HG02884 (cell line): ENCODE data around the gene GGTLC3.
A peak's percentile ranks its signal among the peaks of the same experiment; 100 is the strongest.
"Not testable (repeated sequence)": the region's sequence is repeated elsewhere in the genome, so short reads cannot be mapped to it uniquely, and the experiment has no call there.

Source experiments
- ATAC-seq: cut with Tn5 transposase; IDR thresholded peaks from one replicate; pipeline ENCODE4 v1.9.1; 2021; ENCODE audit warnings: mild to moderate bottlenecking, moderate library complexity; ENCODE audit not compliant: unreplicated experiment

Gene GGTLC3

GRCh38 chr22:18518061-18518460 lies at the start of gene GGTLC3:
Gene GGTLC3, minus strand, starts transcription at chr22:18518161. Its CDS starts 264 bp downstream, at chr22:18517897.
- ATAC-seq = not testable (repeated sequence)

DNA sequence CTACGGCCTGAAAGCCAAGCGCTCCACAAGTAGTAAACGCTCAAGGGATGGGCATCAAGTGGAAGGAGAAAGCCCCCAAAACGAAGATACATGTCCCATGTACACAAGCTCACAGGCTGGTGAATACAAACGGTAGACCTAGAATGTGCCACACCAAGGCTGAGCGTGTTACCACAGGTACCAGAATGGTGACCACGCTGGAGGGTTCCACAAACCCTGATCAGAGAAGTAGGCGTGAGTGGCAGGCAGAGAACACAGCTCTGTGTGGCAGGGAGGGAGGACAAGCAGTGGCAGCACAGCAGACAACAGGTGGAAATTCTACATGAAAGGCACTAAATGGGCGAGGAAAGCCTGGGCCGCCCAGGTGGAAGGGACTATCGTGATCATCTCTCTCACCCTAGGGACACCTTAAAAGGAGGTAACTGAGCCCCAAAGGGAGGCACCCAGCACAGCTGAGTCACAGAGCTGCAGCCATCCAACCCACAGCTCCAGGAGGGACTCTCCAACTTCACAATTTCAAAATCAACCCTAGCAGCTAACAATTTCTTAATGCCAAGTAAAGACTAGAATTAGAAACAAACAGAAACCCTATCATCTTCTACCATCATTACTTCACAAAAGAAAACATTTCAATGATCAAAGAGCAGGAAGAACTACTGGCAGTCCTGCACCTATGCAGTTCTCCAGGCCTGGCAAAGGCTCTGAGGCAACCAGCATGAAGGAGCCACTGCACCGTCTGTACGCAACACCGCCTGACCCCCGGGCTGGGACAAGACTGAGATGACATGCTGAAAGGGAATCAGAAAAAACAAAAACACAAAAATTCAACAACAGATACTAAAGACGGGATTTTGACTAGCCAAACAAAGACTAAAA lies 42.4 kb upstream of the GGTLC3 start:
- not testable (repeated sequence) for ATAC-seq

DNA sequence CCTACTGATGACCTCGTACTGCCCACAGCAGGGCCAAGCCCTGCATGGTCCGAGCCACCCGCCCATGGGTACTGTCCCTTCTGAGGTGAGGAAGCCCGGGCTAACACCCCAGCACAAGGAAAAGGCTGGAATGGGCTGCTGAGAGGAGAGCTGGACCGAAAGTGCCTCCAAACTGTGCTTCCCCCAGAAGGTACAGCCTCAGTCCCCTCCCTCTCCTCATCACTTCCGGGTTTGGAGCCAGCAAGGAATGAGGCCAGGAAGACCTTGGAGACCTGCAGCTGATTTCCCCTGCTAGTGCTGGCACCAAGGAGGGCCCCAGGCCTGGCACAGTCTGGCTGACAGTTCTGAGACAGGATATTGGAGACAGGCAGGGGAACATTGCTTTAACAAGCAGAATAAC lies 41.0 kb upstream of the GGTLC3 start:
- ATAC-seq = not testable (repeated sequence)

DNA sequence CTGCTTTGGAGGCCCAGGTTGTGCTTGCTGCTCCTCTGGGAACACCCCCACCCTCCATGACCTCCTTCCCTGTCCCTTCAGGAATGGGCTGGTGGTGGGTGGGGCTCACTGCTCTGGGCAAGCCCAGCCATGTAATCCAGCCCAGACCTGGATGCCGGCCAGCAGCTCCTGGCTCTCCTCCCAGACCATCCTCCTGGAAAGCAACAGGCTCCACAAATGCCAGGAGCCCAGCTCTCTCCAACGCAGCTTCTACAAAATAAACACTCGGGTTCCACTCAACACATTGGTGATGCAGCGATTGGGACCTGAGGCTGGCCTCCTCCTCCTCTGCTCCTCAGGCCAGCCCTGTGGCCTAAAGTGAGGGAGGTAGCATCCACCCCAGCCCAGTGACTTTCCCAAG lies 40.6 kb upstream of the GGTLC3 start:
- ATAC-seq = not testable (repeated sequence)

- ATAC-seq = not testable (repeated sequence)
Measured at GRCh38 chr22:18554280-18555256, 36.6 kb upstream of the GGTLC3 start.

DNA sequence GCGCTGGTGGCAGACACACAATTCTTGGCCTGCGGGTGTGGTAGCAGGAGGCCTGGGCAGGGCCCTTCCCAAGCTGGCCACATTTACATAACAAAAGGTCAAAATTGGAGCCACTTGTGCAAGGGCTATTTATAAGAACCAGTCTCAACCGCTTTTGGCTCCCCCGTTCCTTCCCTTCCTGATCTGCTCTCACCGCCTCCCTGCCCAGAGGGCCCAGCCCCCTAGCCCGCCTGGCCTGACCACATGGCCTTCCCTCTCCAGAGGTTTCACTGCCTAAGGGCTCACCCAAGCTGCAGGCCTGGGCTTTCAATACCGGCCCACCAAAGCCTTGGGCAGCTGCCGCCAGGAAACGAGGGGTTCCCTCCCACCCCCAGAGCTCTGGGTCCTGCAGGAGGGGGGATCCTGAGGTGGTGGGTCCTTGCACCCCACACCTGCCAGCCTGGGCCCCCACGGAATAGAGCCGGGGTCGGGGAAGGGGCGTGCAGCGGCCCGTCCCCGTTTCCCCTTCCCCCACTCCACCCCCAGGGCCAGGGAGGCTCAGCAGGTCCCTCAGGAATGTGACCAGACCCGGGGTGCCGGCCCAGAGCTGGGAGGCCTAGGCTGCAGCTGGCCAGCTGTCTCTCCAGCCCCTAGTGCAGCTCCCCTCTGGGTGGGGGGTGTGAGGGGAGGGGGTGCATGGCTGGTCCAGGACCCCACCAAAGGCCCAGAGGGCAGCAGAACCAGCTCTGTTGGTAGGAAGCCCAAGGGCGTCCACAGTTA lies 35.1 kb upstream of the GGTLC3 start:
- ATAC-seq = not testable (repeated sequence)

DNA sequence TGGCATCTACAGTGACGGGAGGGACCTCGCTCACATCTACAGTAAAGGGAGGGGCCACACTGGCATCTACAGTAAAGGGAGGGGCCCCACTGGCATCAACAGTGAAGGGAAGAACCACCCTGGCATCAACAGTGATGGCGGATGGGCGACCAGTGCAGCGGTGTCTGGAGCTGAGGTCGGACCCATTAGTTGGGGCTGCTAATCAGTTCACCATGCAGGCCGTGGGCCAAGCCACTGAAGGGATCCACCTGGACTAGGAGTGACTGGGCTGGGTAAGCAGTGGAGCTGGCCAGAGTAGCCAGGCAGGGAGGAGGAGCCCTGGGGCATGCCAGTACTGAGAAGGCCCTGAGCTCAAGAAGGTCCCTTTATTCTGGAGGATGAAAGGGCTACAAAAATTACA lies 33.1 kb upstream of the GGTLC3 start:
- not testable (repeated sequence) for ATAC-seq

DNA sequence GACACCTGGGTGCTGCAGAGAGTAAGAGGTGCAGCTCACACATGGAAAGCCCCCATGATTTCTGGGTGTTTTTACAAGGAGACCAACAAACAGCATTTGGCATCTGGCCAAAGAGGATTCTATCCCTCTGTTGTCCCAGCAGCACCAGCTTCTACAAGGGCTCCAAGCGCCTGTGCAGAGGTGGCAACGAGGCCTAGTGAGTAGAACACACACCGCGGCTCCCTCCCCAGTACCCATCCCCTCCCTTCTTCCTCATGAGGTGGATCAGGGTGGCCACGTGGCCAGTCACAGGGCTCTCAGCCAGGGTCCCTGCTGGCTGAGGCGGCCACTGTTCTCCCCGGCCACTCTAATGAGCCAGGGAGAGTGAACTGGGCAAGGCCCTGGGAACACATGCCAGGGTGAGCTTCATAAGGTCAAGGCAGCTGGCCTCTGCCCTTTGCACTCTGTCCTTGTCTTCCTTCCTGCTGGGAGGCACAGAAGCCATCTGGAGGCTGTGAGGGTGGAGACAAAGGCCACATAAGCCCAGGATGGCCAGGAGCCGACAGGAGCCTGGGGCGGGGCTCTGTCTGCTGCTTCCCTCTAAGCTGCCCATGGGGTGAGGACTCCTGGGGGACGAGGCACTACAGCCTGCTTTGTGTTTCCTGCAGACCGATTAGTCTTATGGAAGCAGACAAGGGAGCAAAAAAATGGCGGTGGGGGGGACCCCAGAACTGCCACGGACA lies 31.7 kb upstream of the GGTLC3 start:
- not testable (repeated sequence) for ATAC-seq

- ATAC-seq = not testable (repeated sequence)
Measured at GRCh38 chr22:18544615-18545014, 26.7 kb upstream of the GGTLC3 start.

- not testable (repeated sequence) for ATAC-seq
Measured at GRCh38 chr22:18543400-18543799, 25.4 kb upstream of the GGTLC3 start.

DNA sequence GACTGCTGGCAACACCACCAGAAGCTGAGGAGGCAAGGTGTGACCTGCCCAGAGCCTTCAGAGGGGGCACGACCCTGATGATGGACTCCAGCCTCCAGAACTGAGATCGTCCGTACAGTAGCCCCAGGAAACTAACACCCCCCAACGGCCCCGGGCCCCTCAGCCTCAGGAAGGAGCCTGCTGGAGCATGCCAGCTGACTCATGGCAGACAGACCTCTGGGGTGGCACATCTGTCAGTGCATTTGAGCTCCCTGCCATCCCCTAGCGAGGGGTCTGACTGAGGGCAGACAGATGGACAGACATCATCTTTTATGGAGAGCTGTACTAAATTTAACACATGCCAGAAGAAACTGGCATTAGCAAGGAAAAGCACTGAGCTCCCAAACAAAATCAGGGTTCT lies 22.0 kb upstream of the GGTLC3 start:
- ATAC-seq = not testable (repeated sequence)

DNA sequence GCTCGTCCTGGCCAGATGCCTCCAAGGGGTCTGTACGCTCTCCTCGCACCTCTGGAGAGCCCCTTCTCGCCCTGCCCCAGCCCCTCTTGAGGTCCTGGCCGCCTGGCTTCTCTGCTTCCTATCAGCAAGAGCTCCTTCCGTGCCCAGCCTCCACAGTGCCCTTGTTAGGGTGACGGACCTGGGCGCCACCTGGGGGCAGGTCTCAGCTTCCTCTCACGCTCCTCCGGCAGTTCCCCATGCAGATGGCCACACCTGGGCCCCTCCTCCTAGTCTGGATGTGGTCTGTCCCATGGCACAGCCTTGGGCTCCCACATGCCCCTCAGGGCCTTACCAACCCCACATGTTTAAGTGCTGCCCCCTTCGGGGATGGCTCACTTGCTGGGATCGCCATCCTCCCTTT lies 16.4 kb upstream of the GGTLC3 start:
- not testable (repeated sequence) for ATAC-seq

DNA sequence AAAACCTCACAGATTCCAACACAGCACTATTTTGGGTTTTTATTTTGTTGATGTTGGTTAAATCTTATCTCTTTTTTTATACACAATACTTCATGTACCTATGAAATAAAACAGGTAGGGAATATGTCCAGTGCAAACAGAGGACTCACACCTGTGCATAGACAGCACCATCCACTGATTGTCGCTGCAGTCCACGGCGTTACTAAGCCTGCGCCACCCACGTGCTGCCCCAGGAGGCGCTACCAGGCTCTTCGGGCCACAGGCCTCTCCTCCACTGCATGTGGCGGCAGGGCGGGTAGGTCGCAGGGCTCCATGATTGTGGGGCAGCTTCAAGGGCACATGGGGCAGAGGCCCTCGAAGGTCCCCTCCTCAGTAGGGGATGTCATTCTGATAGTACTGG lies 15.7 kb upstream of the GGTLC3 start:
- ATAC-seq = not testable (repeated sequence)

DNA sequence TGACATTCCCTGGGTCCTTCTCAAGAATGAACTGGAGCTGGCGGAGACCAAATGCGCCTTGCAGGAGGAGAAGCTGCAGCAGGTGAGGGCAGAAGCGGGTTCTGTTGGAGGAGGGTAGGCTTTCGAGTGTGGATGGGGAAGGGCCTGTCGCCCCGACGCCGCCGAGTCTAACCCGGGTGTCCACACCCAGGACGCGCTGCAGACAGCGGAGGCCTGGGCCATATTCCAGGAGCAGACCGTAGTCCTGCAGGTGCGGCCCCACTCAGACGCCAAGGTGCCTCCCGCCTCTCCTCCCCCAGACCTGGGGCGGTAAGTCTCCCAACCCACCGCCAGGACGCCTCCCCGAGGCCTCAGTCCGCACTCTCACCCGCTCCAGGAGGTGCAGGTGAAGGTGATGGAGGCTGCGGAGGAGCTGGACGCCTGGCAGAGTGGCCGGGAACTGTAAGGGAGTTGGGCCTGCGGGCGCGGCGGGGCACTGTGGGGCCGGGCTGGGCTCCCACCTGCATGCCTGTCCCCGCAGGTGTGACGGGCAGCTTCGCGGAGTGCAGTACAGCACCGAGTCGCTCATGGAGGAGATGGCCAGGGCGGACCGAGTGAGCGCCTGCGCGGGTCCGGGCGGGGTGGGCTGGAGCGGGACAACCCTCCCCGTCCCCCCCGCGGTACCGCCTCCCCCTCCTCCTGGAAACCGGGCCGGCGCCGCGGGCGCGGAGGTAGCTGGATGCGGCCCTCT lies 11.6 kb upstream of the GGTLC3 start:
- not testable (repeated sequence) for ATAC-seq

DNA sequence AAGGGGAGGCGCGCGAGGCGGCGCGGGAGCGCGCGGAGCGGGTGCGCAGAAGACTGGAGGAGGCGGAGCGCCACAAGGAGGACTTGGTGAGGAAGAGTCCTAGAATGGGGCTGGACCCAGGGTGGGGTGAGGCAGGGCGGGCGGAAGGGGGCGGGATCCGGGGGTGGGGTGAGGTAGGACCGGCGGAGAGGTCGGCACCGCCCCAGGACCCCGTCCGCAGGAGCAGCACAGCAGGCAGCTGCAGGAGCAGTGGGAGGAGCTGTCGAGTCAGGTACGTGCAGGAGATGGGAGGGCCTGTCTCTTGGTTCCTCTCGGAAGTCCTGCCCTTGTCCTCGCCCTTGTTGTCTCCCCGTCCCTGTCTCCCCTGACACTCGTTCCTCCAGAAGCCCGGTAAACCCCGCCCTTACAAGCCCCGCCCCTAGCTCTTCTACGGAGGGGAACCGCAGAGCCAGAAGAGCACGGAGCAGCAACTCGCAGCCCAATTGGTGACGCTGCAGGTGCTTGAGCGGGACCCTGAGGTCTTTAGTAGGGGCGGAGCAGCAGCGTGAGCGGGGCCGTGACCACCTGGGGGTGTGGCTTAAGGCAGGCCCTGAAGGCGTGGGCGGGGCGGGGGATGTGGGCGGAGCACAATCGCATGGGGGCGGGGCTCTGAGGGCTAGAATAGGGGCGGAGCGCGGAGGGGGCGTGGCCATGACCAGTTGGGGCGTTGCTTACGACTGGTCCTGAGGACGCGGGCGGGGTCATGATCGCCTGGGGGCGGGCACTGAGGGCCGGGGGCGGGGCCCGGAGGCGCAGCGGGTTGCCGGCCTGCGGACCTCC lies 10.8 kb upstream of the GGTLC3 start:
- ATAC-seq = peak; percentile 54

DNA sequence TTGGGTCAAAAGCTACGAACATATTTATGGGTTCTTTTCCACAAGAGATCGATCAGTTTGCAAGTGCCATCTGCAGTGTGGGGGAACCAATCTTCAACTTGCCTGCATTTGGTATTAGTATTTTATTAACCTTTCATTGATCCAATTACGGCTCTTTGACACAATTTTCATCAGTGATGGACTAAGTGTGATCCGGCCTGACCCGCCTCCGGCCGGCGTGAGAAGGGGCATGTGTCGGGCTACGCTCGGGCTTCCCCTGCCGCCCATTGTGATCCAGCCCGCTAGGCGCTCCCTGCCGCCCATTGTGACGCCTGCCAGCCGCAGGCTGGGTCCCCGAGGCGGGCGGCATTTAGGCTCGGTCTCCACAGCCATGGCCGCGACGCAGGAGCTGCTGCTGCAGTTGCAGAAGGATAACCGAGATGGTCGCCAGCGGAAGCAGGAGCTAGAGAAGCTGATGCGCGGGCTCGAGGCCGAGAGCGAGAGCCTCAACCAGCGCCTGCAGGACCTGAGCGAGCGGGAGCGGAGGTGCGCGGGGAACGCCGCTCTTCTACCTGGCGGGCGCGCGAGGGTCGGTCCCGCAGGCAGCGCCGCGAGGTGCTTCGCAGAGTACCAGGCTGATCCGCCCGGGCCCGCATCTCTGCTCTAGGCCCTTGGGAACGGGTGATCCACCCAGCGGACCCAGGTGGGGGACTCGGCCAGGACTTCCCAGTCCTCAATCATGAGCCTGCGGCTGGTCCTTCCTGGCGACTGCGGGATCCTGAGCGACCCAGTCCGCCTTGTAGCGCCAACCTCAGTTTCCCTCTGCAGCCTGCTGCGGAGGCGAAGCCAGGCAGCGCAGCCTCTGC lies 10.0 kb upstream of the GGTLC3 start, which contains the start of gene TMEM191B:
TSS of gene TMEM191B (plus strand) at position 51 of the 845 bp plus-strand sequence. CDS start at position 230, 179 bp downstream.
- not testable (repeated sequence) for ATAC-seq

DNA sequence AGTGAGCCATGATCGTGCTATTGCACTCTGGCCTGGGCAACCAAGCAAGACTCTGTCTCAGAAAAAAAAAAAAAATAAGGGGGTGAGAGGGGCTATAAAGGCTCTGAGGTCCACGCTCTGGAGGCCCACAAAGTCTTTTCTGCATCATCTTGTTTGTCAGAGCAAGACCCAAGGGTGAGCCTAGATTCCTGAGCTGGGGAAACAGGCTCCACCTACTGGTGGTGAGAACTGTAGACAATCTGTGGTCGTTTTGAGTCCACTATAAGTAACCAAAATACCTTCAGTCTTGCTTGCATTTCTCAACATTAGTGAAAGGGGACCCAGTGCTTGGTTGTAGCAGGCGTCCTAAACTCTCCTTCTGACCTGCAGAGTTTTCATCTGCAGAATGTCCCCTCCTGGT lies 5.4 kb upstream of the GGTLC3 start:
- not testable (repeated sequence) for ATAC-seq
